ENCODE data around the gene ULK4. TPM values are rescaled to one million over a fixed set of nuclear protein-coding genes. Genes with fewer than 3 reads are reported as not detected.

Gene ULK4
- total RNA-seq, 1 experiment from 2014 or later = 8.7 TPM

DNA sequence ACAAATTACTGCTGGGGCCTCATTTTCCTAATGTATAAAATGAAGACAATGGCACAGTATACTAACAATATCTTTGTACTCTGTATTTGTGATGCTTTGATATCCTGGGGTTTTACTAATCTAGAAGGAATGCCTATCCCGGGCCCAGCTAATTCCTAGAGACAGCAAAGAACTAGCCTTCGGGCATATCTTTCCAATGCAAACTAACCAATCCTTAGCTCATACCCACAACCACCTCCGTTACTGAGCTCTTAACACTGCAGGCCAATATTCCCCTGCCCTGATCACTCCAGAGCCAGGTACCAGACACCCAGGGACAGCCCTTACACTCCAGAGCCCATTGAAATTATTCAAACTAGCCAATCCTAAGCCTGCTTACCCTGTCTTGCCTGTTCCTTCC, 309.0 kb downstream of the ULK4 start:
- no peaks in the 10 kb centered on the region for H3K36me3 ChIP-seq (ENCODE audit: low read depth)
- H3K9me2 ChIP-seq (ENCODE audit: insufficient read depth) = no peaks in the 10 kb centered on the region
- H3F3A ChIP-seq (ENCODE audit: insufficient read depth, low read depth) = no peaks in the 10 kb centered on the region
- no peak for DNase-seq
- intact Hi-C loops (cut with micrococcal nuclease; ENCODE audit: unreplicated experiment) = no loop called here
- no peak for TF ChIP-seq CTCF (conservative IDR thresholded peaks at IDR 0.05)
- TF ChIP-seq EZH2 (IDR thresholded peaks at IDR 0.05; ENCODE audit: low read depth) = no peak
- H3K4me3 ChIP-seq = no peak overlapping the region
- no peaks in the 10 kb centered on the region for H3K4me1 ChIP-seq (replicated peaks; ENCODE audit: insufficient read depth)
- BruUV-seq (replicated peaks) = no TSS peak
- no peak overlapping the region for H2AFZ ChIP-seq
- H3K27me3 ChIP-seq (ENCODE audit: insufficient read depth, low read depth) = no peaks in the 10 kb centered on the region
- H3K4me2 ChIP-seq = no peak overlapping the region
- ChIA-PET CTCF (no interaction called here), POLR2A (ENCODE audit: unreplicated experiment) (no interaction called here)
- no peak overlapping the region for H3K27ac ChIP-seq
- H4K20me1 ChIP-seq (ENCODE audit: insufficient read depth) = no peaks in the 10 kb centered on the region
- H3K9me3 ChIP-seq (ENCODE audit: insufficient read depth, low read depth) = no peaks in the 10 kb centered on the region
- no peaks in the 10 kb centered on the region for H3K79me2 ChIP-seq (ENCODE audit: low read depth)

GRCh38 chr3:41652506-41652905, 309.4 kb downstream of the ULK4 start:
- DNase-seq = no peak
- Histone ChIP-seq H3K4me2 (no peak overlapping the region), H3F3A (ENCODE audit: insufficient read depth, low read depth) (no peaks in the 10 kb centered on the region), H3K27ac (no peak overlapping the region), H4K20me1 (ENCODE audit: insufficient read depth) (no peaks in the 10 kb centered on the region), H3K79me2 (ENCODE audit: low read depth) (no peaks in the 10 kb centered on the region), H3K9me3 (ENCODE audit: insufficient read depth, low read depth) (no peaks in the 10 kb centered on the region), H2AFZ (no peak overlapping the region), H3K36me3 (ENCODE audit: low read depth) (no peaks in the 10 kb centered on the region), H3K9me2 (ENCODE audit: insufficient read depth) (no peaks in the 10 kb centered on the region), H3K27me3 (ENCODE audit: insufficient read depth, low read depth) (no peaks in the 10 kb centered on the region), H3K4me1 (replicated peaks; ENCODE audit: insufficient read depth) (no peaks in the 10 kb centered on the region), H3K4me3 (no peak overlapping the region)
- intact Hi-C loops (cut with micrococcal nuclease; ENCODE audit: unreplicated experiment) = no loop called here
- POLR2A ChIA-PET (ENCODE audit: unreplicated experiment) = no interaction called here
- no peak for TF ChIP-seq CTCF (conservative IDR thresholded peaks at IDR 0.05)
- TF ChIP-seq EZH2 (IDR thresholded peaks at IDR 0.05; ENCODE audit: low read depth) = no peak
- no TSS peak for BruUV-seq (replicated peaks)
- CTCF ChIA-PET = no interaction called here

GRCh38 chr3:41651718-41652117, 310.2 kb downstream of the ULK4 start:
- TF ChIP-seq EZH2 (IDR thresholded peaks at IDR 0.05; ENCODE audit: low read depth) (no peak), CTCF (conservative IDR thresholded peaks at IDR 0.05) (no peak)
- Histone ChIP-seq H3K9me2 (ENCODE audit: insufficient read depth) (no peaks in the 10 kb centered on the region), H3K36me3 (ENCODE audit: low read depth) (no peaks in the 10 kb centered on the region), H3K79me2 (ENCODE audit: low read depth) (no peaks in the 10 kb centered on the region), H4K20me1 (ENCODE audit: insufficient read depth) (no peaks in the 10 kb centered on the region), H3F3A (ENCODE audit: insufficient read depth, low read depth) (no peaks in the 10 kb centered on the region), H2AFZ (no peak overlapping the region), H3K4me3 (no peak overlapping the region), H3K9me3 (ENCODE audit: insufficient read depth, low read depth) (no peaks in the 10 kb centered on the region), H3K4me2 (no peak overlapping the region), H3K27ac (no peak overlapping the region), H3K27me3 (ENCODE audit: insufficient read depth, low read depth) (no peaks in the 10 kb centered on the region), H3K4me1 (replicated peaks; ENCODE audit: insufficient read depth) (no peaks in the 10 kb centered on the region)
- POLR2A ChIA-PET (ENCODE audit: unreplicated experiment) = no interaction called here
- intact Hi-C loops (cut with micrococcal nuclease; ENCODE audit: unreplicated experiment) = no loop called here
- no TSS peak for BruUV-seq (replicated peaks)
- no peak for DNase-seq
- CTCF ChIA-PET = no interaction called here
